Stomach (tissue), 9 donors: ENCODE results near the gene KIAA0232. TPM values are rescaled to one million over a fixed set of nuclear protein-coding genes. Genes with fewer than 3 reads are reported as not detected.
"Not testable (repeated sequence)": the region's sequence is repeated elsewhere in the genome, so short reads cannot be mapped to it uniquely, and the experiment has no call there.

Experiments used
- DNase-seq, 2 donors: peaks; one replicate each; pipeline versions ENCODE4 v3.0.0 to v3.0.0-alpha.2; 2013 to 2019
- H3K27ac ChIP-seq, 5 donors: fragments of 200-600 bp in 4 of 5; sonication (generic) in 4 of 5; one replicate each; pipeline ENCODE4 v1.5.1; 2013 to 2019; ENCODE audit warnings: mild to moderate bottlenecking in 1 of 5, moderate library complexity in 1 of 5
- H3K27me3 ChIP-seq, 3 donors: fragments of 200-600 bp; sonication (generic); one replicate each; pipeline ENCODE4 v1.5.1; 2017 to 2019; ENCODE audit warnings: mixed run types in 1 of 3
- H3K36me3 ChIP-seq, 4 donors: fragments of 200-600 bp; sonication (generic); 1 replicate in 3 of 4; 2 replicates in 1 of 4; pipeline ENCODE4 v1.5.1; 2016 to 2019
- H3K4me1 ChIP-seq, 4 donors: fragments of 200-600 bp; sonication (generic); one replicate each; pipeline ENCODE4 v1.5.1; 2016 to 2019
- H3K4me3 ChIP-seq, 4 donors: fragments of 200-600 bp; sonication (generic) in 3 of 4; one replicate each; pipeline ENCODE4 v1.5.1; 2016 to 2019; ENCODE audit warnings: mild to moderate bottlenecking in 1 of 4
- H3K9me3 ChIP-seq, 4 donors: fragments of 200-600 bp; sonication (generic); one replicate each; pipeline ENCODE4 v1.5.1; 2016 to 2019
- CTCF ChIP-seq, 7 experiments: fragments of 450-650 bp in 4 of 7; fragments of 200-600 bp in 3 of 7; sonication (generic) in 3 of 7; IDR thresholded peaks; one replicate each; pipeline ENCODE4 v1.5.1; 2016 to 2019; ENCODE audit warnings: antibody characterized with exemption in 7 of 7, control low read depth in 2 of 7, mild to moderate bottlenecking in 1 of 7
- EP300 ChIP-seq: sonication (generic); formaldehyde crosslinking; IDR thresholded peaks from one replicate; pipeline ENCODE4 v1.6.1; 2017; ENCODE audit warnings: antibody characterized with exemption
- POLR2A ChIP-seq, 4 donors: fragments of 450-650 bp; IDR thresholded peaks; one replicate each; pipeline ENCODE4 v1.6.1; 2016; ENCODE audit warnings: antibody characterized with exemption in 4 of 4, control low read depth in 2 of 4, mild to moderate bottlenecking in 1 of 4, moderate library complexity in 1 of 4
- POLR2AphosphoS5 ChIP-seq, 3 donors: sonication (generic); formaldehyde crosslinking; IDR thresholded peaks; one replicate each; pipeline ENCODE4 v1.6.1; 2016; ENCODE audit warnings: antibody characterized with exemption in 3 of 3
- WGBS, 5 donors: extraction: QIAGEN DNeasy Blood & Tissue Kit in 3 of 5; methylation state at CpG; one replicate each; pipeline versions ENCODE4 v1.1.5 to v1.1.7; 2013 to 2018; 5-methylcytosine and 5-hydroxymethylcytosine counted together
- intact Hi-C: fragments of 100-400 bp; cut with DNase I; formaldehyde crosslinking; loops from one replicate; pipeline ENCODE4 v1.15.1; 2023; ENCODE audit warnings: low total_unique reads
- polyA plus RNA-seq, 3 donors: library from polyadenylated mRNA; stranded (reverse); fragments of 200-250 nt; gene quantifications; one replicate each; pipeline ENCODE4 v1.2.3, GENCODE V29; 2013
- total RNA-seq, 5 donors: library from RNA; depleted of rRNA; stranded (reverse); fragments of >200 nt; gene quantifications; one replicate each; pipeline versions ENCODE4 v1.1.0 to v1.2.3, GENCODE V29; 2014 to 2016
- donor health status: healthy with polysubstance abuse.
- donor health status: Bipolar disorder and iron deficiency.
- donor health status: healthy.

The KIAA0232 gene
- total and polyA plus RNA-seq, 8 donors = 5.1 to 48.1 (median 9.9) TPM

GRCh38 chr4:6905516-6906445, 123.3 kb downstream of the KIAA0232 start:
- WGBS, 5 donors = 87 to 98% (median 92%) methylated on average over 10 to 13 of the region's 13 CpGs
- TF ChIP-seq CTCF (IDR thresholded peaks at IDR 0.05) = no peak
- no peak for TF ChIP-seq POLR2A (IDR thresholded peaks at IDR 0.05)
- TF ChIP-seq POLR2AphosphoS5 (IDR thresholded peaks at IDR 0.05) = no peak
- TF ChIP-seq EP300 = no peak
- peaks cover 0 to 14% (median 0%) of the 10 kb centered on the region in 3 donors for H3K27me3 ChIP-seq
- H3K9me3 ChIP-seq = no peaks in the 10 kb centered on the region
- H3K4me1 ChIP-seq = peaks cover 19 to 36% (median 33%) of the 10 kb centered on the region in 4 donors
- no peak overlapping the region for H3K27ac ChIP-seq
- intact Hi-C loops = no loop called here
- no peak overlapping the region for H3K4me3 ChIP-seq
- DNase-seq = peak in 1 of 2 donors; percentile 25
- H3K36me3 ChIP-seq = no peaks in the 10 kb centered on the region

- H3K36me3 ChIP-seq, DNase-seq, H3K27ac ChIP-seq, H3K4me3 ChIP-seq, intact Hi-C loops, H3K9me3 ChIP-seq: not testable (repeated sequence)
- Histone ChIP-seq H3K27me3 (peaks cover 0 to 14% (median 0%) of the 10 kb centered on the region in 3 donors), H3K4me1 (peaks cover 26 to 43% (median 39%) of the 10 kb centered on the region in 4 donors)
- 85 to 95% (median 93%) methylated on average over 5 to 6 of the region's 6 CpGs for WGBS, 5 donors
Measured at GRCh38 chr4:6906486-6906885, 124.0 kb downstream of the KIAA0232 start.

GRCh38 chr4:6907658-6908191, 125.2 kb downstream of the KIAA0232 start:
- Histone ChIP-seq H3K4me3 (peak overlapping the region in 1 of 4 donors; percentile 6), H3K9me3 (no peaks in the 10 kb centered on the region), H3K36me3 (no peaks in the 10 kb centered on the region), H3K27me3 (peaks cover 0 to 14% (median 0%) of the 10 kb centered on the region in 3 donors), H3K27ac (peak overlapping the region in 2 of 5 donors; percentile 96 to 99), H3K4me1 (peaks cover 34 to 45% (median 42%) of the 10 kb centered on the region in 4 donors)
- TF ChIP-seq EP300 (no peak), POLR2AphosphoS5 (IDR thresholded peaks at IDR 0.05) (peak in 1 of 3 donors; percentile 30), CTCF (IDR thresholded peaks at IDR 0.05) (peak in 5 of 7 experiments; percentile 21 to 73 (median 39)), POLR2A (IDR thresholded peaks at IDR 0.05) (no peak)
- WGBS, 5 donors = 20 to 30% (median 24%) methylated on average over 22 of the region's 22 CpGs
- peak; percentile 73 to 84 for DNase-seq
- intact Hi-C loops = no loop called here

- intact Hi-C loops = no loop called here
- Histone ChIP-seq H3K27ac (peak overlapping the region; percentile 96 to 100 (median 99)), H3K36me3 (no peaks in the 10 kb centered on the region), H3K27me3 (peaks cover 0 to 14% (median 0%) of the 10 kb centered on the region in 3 donors), H3K4me3 (peak overlapping the region; percentile 79 to 95 (median 82)), H3K4me1 (peaks cover 38 to 54% (median 46%) of the 10 kb centered on the region in 4 donors), H3K9me3 (no peaks in the 10 kb centered on the region)
- TF ChIP-seq CTCF (IDR thresholded peaks at IDR 0.05) = no peak
- no peak for TF ChIP-seq EP300
- no peak for TF ChIP-seq POLR2A (IDR thresholded peaks at IDR 0.05)
- TF ChIP-seq POLR2AphosphoS5 (IDR thresholded peaks at IDR 0.05) = no peak
- 15 to 26% (median 21%) methylated on average over 13 to 15 of the region's 15 CpGs for WGBS, 5 donors
- no peak for DNase-seq
Measured at GRCh38 chr4:6908432-6909112, 126.0 kb downstream of the KIAA0232 start.
